Measurements from ENCODE around the gene CNTNAP2. TPM values are rescaled to one million over a fixed set of nuclear protein-coding genes. Genes with fewer than 3 reads are reported as not detected.

CNTNAP2 gene
- total RNA-seq, 1 donor = 1.0 TPM

- Histone ChIP-seq H3K4me1 (ENCODE audit: insufficient read depth, low read length) (no peaks in the 10 kb centered on the region), H3K27me3 (ENCODE audit: insufficient read depth, low read length) (no peaks in the 10 kb centered on the region), H3K9me3 (ENCODE audit: low read depth, low read length) (no peaks in the 10 kb centered on the region), H3K4me3 (ENCODE audit: low read length) (no peak overlapping the region)
Measured at GRCh38 chr7:147332988-147333387, 1216.4 kb downstream of the CNTNAP2 start.

GRCh38 chr7:147363101-147363500 lies 1246.5 kb downstream of the CNTNAP2 start:
- H3K27me3 ChIP-seq (ENCODE audit: insufficient read depth, low read length) = no peaks in the 10 kb centered on the region
- H3K4me1 ChIP-seq (ENCODE audit: insufficient read depth, low read length) = no peaks in the 10 kb centered on the region
- no peak overlapping the region for H3K4me3 ChIP-seq (ENCODE audit: low read length)
- no peaks in the 10 kb centered on the region for H3K9me3 ChIP-seq (ENCODE audit: low read depth, low read length)

- H3K27me3 ChIP-seq (ENCODE audit: insufficient read depth, low read length) = no peaks in the 10 kb centered on the region
- H3K4me1 ChIP-seq (ENCODE audit: insufficient read depth, low read length) = no peaks in the 10 kb centered on the region
- H3K9me3 ChIP-seq (ENCODE audit: low read depth, low read length) = peaks cover 4% of the 10 kb centered on the region
- H3K4me3 ChIP-seq (ENCODE audit: low read length) = no peak overlapping the region
Measured at GRCh38 chr7:147376192-147376591, 1259.6 kb downstream of the CNTNAP2 start.

GRCh38 chr7:147380926-147381325 lies 1264.3 kb downstream of the CNTNAP2 start:
- Histone ChIP-seq H3K4me1 (ENCODE audit: insufficient read depth, low read length) (no peaks in the 10 kb centered on the region), H3K9me3 (ENCODE audit: low read depth, low read length) (peaks cover 4% of the 10 kb centered on the region), H3K4me3 (ENCODE audit: low read length) (no peak overlapping the region), H3K27me3 (ENCODE audit: insufficient read depth, low read length) (no peaks in the 10 kb centered on the region)

GRCh38 chr7:147394329-147394728 lies 1277.7 kb downstream of the CNTNAP2 start:
- no peak overlapping the region for H3K4me3 ChIP-seq (ENCODE audit: low read length)
- no peaks in the 10 kb centered on the region for H3K4me1 ChIP-seq (ENCODE audit: insufficient read depth, low read length)
- no peaks in the 10 kb centered on the region for H3K27me3 ChIP-seq (ENCODE audit: insufficient read depth, low read length)
- H3K9me3 ChIP-seq (ENCODE audit: low read depth, low read length) = no peaks in the 10 kb centered on the region

- no peak overlapping the region for H3K4me3 ChIP-seq (ENCODE audit: low read length)
- H3K4me1 ChIP-seq (ENCODE audit: insufficient read depth, low read length) = no peaks in the 10 kb centered on the region
- H3K27me3 ChIP-seq (ENCODE audit: insufficient read depth, low read length) = no peaks in the 10 kb centered on the region
- H3K9me3 ChIP-seq (ENCODE audit: low read depth, low read length) = no peaks in the 10 kb centered on the region
Measured at GRCh38 chr7:147400221-147400689, 1283.7 kb downstream of the CNTNAP2 start.

- H3K27me3 ChIP-seq (ENCODE audit: insufficient read depth, low read length) = no peaks in the 10 kb centered on the region
- H3K9me3 ChIP-seq (ENCODE audit: low read depth, low read length) = no peaks in the 10 kb centered on the region
- H3K4me1 ChIP-seq (ENCODE audit: insufficient read depth, low read length) = no peaks in the 10 kb centered on the region
- H3K4me3 ChIP-seq (ENCODE audit: low read length) = no peak overlapping the region
Measured at GRCh38 chr7:147400925-147401324, 1284.3 kb downstream of the CNTNAP2 start.

- Histone ChIP-seq H3K27me3 (ENCODE audit: insufficient read depth, low read length) (no peaks in the 10 kb centered on the region), H3K4me3 (ENCODE audit: low read length) (no peak overlapping the region), H3K9me3 (ENCODE audit: low read depth, low read length) (no peaks in the 10 kb centered on the region), H3K4me1 (ENCODE audit: insufficient read depth, low read length) (no peaks in the 10 kb centered on the region)
Measured at GRCh38 chr7:147405621-147406020, 1289.0 kb downstream of the CNTNAP2 start.

- H3K9me3 ChIP-seq (ENCODE audit: low read depth, low read length) = no peaks in the 10 kb centered on the region
- no peaks in the 10 kb centered on the region for H3K27me3 ChIP-seq (ENCODE audit: insufficient read depth, low read length)
- no peaks in the 10 kb centered on the region for H3K4me1 ChIP-seq (ENCODE audit: insufficient read depth, low read length)
Measured at GRCh38 chr7:147406521-147407135, 1290.0 kb downstream of the CNTNAP2 start.

GRCh38 chr7:147411096-147411495 lies 1294.5 kb downstream of the CNTNAP2 start:
- no peaks in the 10 kb centered on the region for H3K4me1 ChIP-seq (ENCODE audit: insufficient read depth, low read length)
- H3K9me3 ChIP-seq (ENCODE audit: low read depth, low read length) = peaks cover 6% of the 10 kb centered on the region
- H3K4me3 ChIP-seq (ENCODE audit: low read length) = no peak overlapping the region
- H3K27me3 ChIP-seq (ENCODE audit: insufficient read depth, low read length) = no peaks in the 10 kb centered on the region

More at GRCh38 chr7:147406521-147407135, 1290.0 kb downstream of the CNTNAP2 start:
- no peak overlapping the region for H3K4me3 ChIP-seq (ENCODE audit: low read length)

- H3K4me1 ChIP-seq (ENCODE audit: insufficient read depth, low read length) = no peaks in the 10 kb centered on the region
- peaks cover 6% of the 10 kb centered on the region for H3K9me3 ChIP-seq (ENCODE audit: low read depth, low read length)
- H3K4me3 ChIP-seq (ENCODE audit: low read length) = no peak overlapping the region
- H3K27me3 ChIP-seq (ENCODE audit: insufficient read depth, low read length) = no peaks in the 10 kb centered on the region
Measured at GRCh38 chr7:147412109-147412508, 1295.5 kb downstream of the CNTNAP2 start.

- no peaks in the 10 kb centered on the region for H3K4me1 ChIP-seq (ENCODE audit: insufficient read depth, low read length)
Measured at GRCh38 chr7:147412782-147413556, 1296.4 kb downstream of the CNTNAP2 start.

GRCh38 chr7:147413557-147413870 lies 1296.9 kb downstream of the CNTNAP2 start:
- no peak overlapping the region for H3K4me3 ChIP-seq (ENCODE audit: low read length)
- H3K4me1 ChIP-seq (ENCODE audit: insufficient read depth, low read length) = no peaks in the 10 kb centered on the region
- no peaks in the 10 kb centered on the region for H3K27me3 ChIP-seq (ENCODE audit: insufficient read depth, low read length)
- H3K9me3 ChIP-seq (ENCODE audit: low read depth, low read length) = peaks cover 6% of the 10 kb centered on the region

More at GRCh38 chr7:147412782-147413556, 1296.4 kb downstream of the CNTNAP2 start:
- Histone ChIP-seq H3K4me3 (ENCODE audit: low read length) (no peak overlapping the region), H3K27me3 (ENCODE audit: insufficient read depth, low read length) (no peaks in the 10 kb centered on the region), H3K9me3 (ENCODE audit: low read depth, low read length) (peaks cover 6% of the 10 kb centered on the region)

- Histone ChIP-seq H3K9me3 (ENCODE audit: low read depth, low read length) (peaks cover 6% of the 10 kb centered on the region), H3K27me3 (ENCODE audit: insufficient read depth, low read length) (no peaks in the 10 kb centered on the region), H3K4me1 (ENCODE audit: insufficient read depth, low read length) (no peaks in the 10 kb centered on the region)
Measured at GRCh38 chr7:147415991-147416390, 1299.4 kb downstream of the CNTNAP2 start.

GRCh38 chr7:147418966-147419365 lies 1302.4 kb downstream of the CNTNAP2 start:
- no peak overlapping the region for H3K4me3 ChIP-seq (ENCODE audit: low read length)

More at GRCh38 chr7:147415991-147416390, 1299.4 kb downstream of the CNTNAP2 start:
- H3K4me3 ChIP-seq (ENCODE audit: low read length) = no peak overlapping the region

GRCh38 chr7:147423875-147424274 lies 1307.3 kb downstream of the CNTNAP2 start:
- Histone ChIP-seq H3K4me1 (ENCODE audit: insufficient read depth, low read length) (no peaks in the 10 kb centered on the region), H3K4me3 (ENCODE audit: low read length) (no peak overlapping the region), H3K9me3 (ENCODE audit: low read depth, low read length) (peaks cover 4% of the 10 kb centered on the region), H3K27me3 (ENCODE audit: insufficient read depth, low read length) (no peaks in the 10 kb centered on the region)

More at GRCh38 chr7:147418966-147419365, 1302.4 kb downstream of the CNTNAP2 start:
- peaks cover 2% of the 10 kb centered on the region for H3K9me3 ChIP-seq (ENCODE audit: low read depth, low read length)
- H3K4me1 ChIP-seq (ENCODE audit: insufficient read depth, low read length) = no peaks in the 10 kb centered on the region
- no peaks in the 10 kb centered on the region for H3K27me3 ChIP-seq (ENCODE audit: insufficient read depth, low read length)
